ENCODE data around the gene NPC1L1. TPM values are rescaled to one million over a fixed set of nuclear protein-coding genes. Genes with fewer than 3 reads are reported as not detected.
A peak's percentile ranks its signal among the peaks of the same experiment; 100 is the strongest.

NPC1L1 gene
- total and polyA plus RNA-seq, 2 donors (not counting 1 experiment from before 2014, with no cell fraction given) = 0.07 TPM; not detected in 1

GRCh38 chr7:44580945-44581878, 40.1 kb upstream of the NPC1L1 start:
- peak overlapping the region; percentile 99 for H3K27ac Mint-ChIP-seq
- Histone ChIP-seq H3K27me3 (replicated peaks in 1 of 4; ENCODE audit: control extremely low read depth in 1 of 4, control insufficient read depth in 3 of 4, insufficient read depth in 4 of 4, low read length in 3 of 4) (no peaks in the 10 kb centered on the region), H3K27ac (ENCODE audit: low read length in 2 of 2) (peak overlapping the region; percentile 92 to 97), H3K36me3 (replicated peaks in 1 of 2; ENCODE audit: control extremely low read depth in 1 of 2, control insufficient read depth in 1 of 2, extremely low read depth in 1 of 2, insufficient read depth in 2 of 2, low read length in 1 of 2) (peaks cover 0 to 37% of the 10 kb centered on the region in 2 experiments), H3K4me1 (ENCODE audit: control insufficient read depth in 2 of 2, insufficient read depth in 2 of 2, low read length in 2 of 2) (peaks cover 21% of the 10 kb centered on the region in 2 donors), H3K9ac (ENCODE audit: low read length) (peak overlapping the region; percentile 86), H3K4me3 (ENCODE audit: control extremely low read depth in 1 of 5, extremely low read depth in 1 of 5, insufficient read depth in 1 of 5, low read depth in 2 of 5, low read length in 4 of 5) (peak overlapping the region; percentile 40 to 97 (median 72)), H3K4me2 (replicated peaks; ENCODE audit: low read depth, low read length, poor library complexity, severe bottlenecking) (peak overlapping the region; percentile 85), H4K20me1 (ENCODE audit: control insufficient read depth, insufficient read depth, low read length, poor library complexity, severe bottlenecking) (no peaks in the 10 kb centered on the region), H3K9me3 (ENCODE audit: control extremely low read depth in 1 of 3, control insufficient read depth in 2 of 3, insufficient read depth in 1 of 3, low read length in 2 of 3) (no peaks in the 10 kb centered on the region), H2AFZ (ENCODE audit: insufficient read depth, low read depth, low read length, poor library complexity, severe bottlenecking) (peak overlapping the region; percentile 83), H3K79me2 (ENCODE audit: control insufficient read depth, insufficient read depth, low read length) (peaks cover 45% of the 10 kb centered on the region)
- peak overlapping the region; percentile 96 for H3K4me3 Mint-ChIP-seq
- DNase-seq (no peak), ATAC-seq (ENCODE audit: low read depth) (peak; percentile 1)
- ChIA-PET POLR2A (interaction anchor here (1.4 to 2.2 kb wide), 6 partner anchors 8 to 267 kb away, joined by 4 to 12 read pairs (median 8); partner anchors contain the start of genes DDX56, H2AZ2, NUDCD3 and OGDH), CTCF (interaction anchor here (1.5 to 3.5 kb wide), 5 partner anchors 9 to 555 kb away, joined by 3 to 29 read pairs (median 8); partner anchors contain the start of gene H2AZ2)
- 19% methylated on average over 29 of the region's 30 CpGs for WGBS (ENCODE audit: insufficient coverage)
- no peaks in the 10 kb centered on the region for H3K27me3 Mint-ChIP-seq
- TF ChIP-seq CTCF (IDR thresholded peaks at IDR 0.05) = no peak
- no peak for TF ChIP-seq EZH2 (IDR thresholded peaks at IDR 0.05; ENCODE audit: borderline replicate concordance, insufficient read depth, low read depth, low read length, poor library complexity, severe bottlenecking)
- H3K4me1 Mint-ChIP-seq = peaks cover 29% of the 10 kb centered on the region
- intact Hi-C loops (cut with micrococcal nuclease) = loop anchor here (5.0 kb wide), 2 partner anchors 421 to 446 kb away; partner anchors contain the start of gene CCM2
- no peaks in the 10 kb centered on the region for H3K9me3 Mint-ChIP-seq (ENCODE audit: insufficient read depth)

Measured in B cell (primary cell).